ENCODE measurements around the gene PTPRN2. TPM values are rescaled to one million over a fixed set of nuclear protein-coding genes. Genes with fewer than 3 reads are reported as not detected.
"Not testable (repeated sequence)": the region's sequence is repeated elsewhere in the genome, so short reads cannot be mapped to it uniquely, and the experiment has no call there.

The PTPRN2 gene
- total RNA-seq, 2 experiments from 2014 or later: 0.70 TPM; not detected in 1

DNA sequence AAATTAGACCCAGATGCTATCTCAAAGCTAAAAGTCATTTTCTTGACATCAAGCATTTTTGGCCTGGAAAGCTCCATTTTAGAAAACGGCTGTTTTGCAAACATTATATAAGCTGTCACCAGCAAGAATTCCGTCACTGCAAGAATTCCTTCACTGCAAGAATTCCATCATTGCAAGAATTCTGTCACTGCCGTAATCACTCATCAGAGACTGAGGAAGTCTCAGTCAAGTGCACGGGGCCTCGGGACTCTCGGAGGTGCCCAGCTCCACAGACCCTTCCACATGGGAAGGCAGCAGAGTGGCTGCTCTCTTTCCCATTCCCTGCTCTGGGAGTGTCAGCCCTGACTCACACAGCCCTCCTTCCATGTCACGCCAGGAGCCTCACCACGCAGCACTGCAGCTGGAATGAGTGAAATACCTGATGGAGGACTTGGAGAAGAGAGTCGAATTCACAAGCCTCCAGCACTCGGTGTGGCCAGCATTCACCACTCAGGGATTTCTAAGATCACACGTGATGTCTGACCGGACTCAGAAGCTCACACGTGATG, 168.3 kb downstream of the PTPRN2 start:
- Histone ChIP-seq H3K4me2 (ENCODE audit: low read length) (no peak overlapping the region), H3K4me1 (ENCODE audit: insufficient read depth, low read length, poor library complexity, severe bottlenecking) (no peaks in the 10 kb centered on the region), H3K36me3 (ENCODE audit: insufficient read depth, low read length) (no peaks in the 10 kb centered on the region), H2AFZ (ENCODE audit: low read length) (no peak overlapping the region), H3K9me2 (ENCODE audit: insufficient read depth, low read length) (no peaks in the 10 kb centered on the region), H4K20me1 (ENCODE audit: insufficient read depth, low read length) (no peaks in the 10 kb centered on the region), H3K79me2 (ENCODE audit: insufficient read depth, low read depth, low read length) (no peaks in the 10 kb centered on the region), H3K4me3 (ENCODE audit: low read depth, low read length, poor library complexity, severe bottlenecking) (no peak overlapping the region), H3K27ac (ENCODE audit: low read depth, low read length, poor library complexity, severe bottlenecking) (no peak overlapping the region), H3K9me3 (ENCODE audit: low read length) (no peaks in the 10 kb centered on the region)
- POLR2A ChIA-PET: interaction anchor here (0.6 kb wide), 1 partner anchor 1943 kb away, joined by 3 read pairs; no protein-coding TSS in a partner anchor
- BruUV-seq (replicated peaks): no TSS peak
- no peak for DNase-seq (ENCODE audit: low spot score)
- CTCF ChIA-PET (ENCODE audit: unreplicated experiment): no interaction called here
- no peak for TF ChIP-seq EZH2phosphoT487 (IDR thresholded peaks at IDR 0.05; ENCODE audit: borderline replicate concordance, low read depth, low read length)
- TF ChIP-seq, protein P1, sequence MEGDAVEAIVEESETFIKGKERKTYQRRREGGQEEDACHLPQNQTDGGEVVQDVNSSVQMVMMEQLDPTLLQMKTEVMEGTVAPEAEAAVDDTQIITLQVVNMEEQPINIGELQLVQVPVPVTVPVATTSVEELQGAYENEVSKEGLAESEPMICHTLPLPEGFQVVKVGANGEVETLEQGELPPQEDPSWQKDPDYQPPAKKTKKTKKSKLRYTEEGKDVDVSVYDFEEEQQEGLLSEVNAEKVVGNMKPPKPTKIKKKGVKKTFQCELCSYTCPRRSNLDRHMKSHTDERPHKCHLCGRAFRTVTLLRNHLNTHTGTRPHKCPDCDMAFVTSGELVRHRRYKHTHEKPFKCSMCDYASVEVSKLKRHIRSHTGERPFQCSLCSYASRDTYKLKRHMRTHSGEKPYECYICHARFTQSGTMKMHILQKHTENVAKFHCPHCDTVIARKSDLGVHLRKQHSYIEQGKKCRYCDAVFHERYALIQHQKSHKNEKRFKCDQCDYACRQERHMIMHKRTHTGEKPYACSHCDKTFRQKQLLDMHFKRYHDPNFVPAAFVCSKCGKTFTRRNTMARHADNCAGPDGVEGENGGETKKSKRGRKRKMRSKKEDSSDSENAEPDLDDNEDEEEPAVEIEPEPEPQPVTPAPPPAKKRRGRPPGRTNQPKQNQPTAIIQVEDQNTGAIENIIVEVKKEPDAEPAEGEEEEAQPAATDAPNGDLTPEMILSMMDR (conservative IDR thresholded peaks at IDR 0.05; ENCODE audit: low read length): no peak
- intact Hi-C loops (cut with micrococcal nuclease; ENCODE audit: unreplicated experiment): no loop called here

DNA sequence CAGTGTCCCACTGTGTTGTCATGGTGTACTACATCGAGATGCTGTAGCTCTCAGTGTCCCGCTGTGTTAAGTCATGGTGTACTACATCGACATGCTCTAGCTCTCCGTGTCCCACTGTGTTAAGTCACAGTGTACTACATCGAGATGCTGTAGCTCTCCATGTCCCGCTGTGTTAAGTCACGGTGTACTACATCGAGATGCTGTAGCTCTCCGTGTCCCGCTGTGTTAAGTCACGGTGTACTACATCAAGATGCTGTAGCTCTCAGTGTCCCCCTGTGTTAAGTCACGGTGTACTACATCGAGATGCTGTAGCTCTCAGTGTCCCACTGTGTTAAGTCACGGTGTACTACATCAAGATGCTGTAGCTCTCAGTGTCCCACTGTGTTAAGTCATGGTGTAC, 169.2 kb downstream of the PTPRN2 start:
- H3K4me2 ChIP-seq (ENCODE audit: low read length); H3K27ac ChIP-seq (ENCODE audit: low read depth, low read length, poor library complexity, severe bottlenecking); H3K9me2 ChIP-seq (ENCODE audit: insufficient read depth, low read length); H3K9me3 ChIP-seq (ENCODE audit: low read length); H3K36me3 ChIP-seq (ENCODE audit: insufficient read depth, low read length); H3K79me2 ChIP-seq (ENCODE audit: insufficient read depth, low read depth, low read length); CTCF ChIA-PET (ENCODE audit: unreplicated experiment); H2AFZ ChIP-seq (ENCODE audit: low read length); H3K4me1 ChIP-seq (ENCODE audit: insufficient read depth, low read length, poor library complexity, severe bottlenecking); DNase-seq (ENCODE audit: low spot score); BruUV-seq (replicated peaks); H4K20me1 ChIP-seq (ENCODE audit: insufficient read depth, low read length); H3K4me3 ChIP-seq (ENCODE audit: low read depth, low read length, poor library complexity, severe bottlenecking); intact Hi-C loops (cut with micrococcal nuclease; ENCODE audit: unreplicated experiment); POLR2A ChIA-PET: not testable (repeated sequence)

DNA sequence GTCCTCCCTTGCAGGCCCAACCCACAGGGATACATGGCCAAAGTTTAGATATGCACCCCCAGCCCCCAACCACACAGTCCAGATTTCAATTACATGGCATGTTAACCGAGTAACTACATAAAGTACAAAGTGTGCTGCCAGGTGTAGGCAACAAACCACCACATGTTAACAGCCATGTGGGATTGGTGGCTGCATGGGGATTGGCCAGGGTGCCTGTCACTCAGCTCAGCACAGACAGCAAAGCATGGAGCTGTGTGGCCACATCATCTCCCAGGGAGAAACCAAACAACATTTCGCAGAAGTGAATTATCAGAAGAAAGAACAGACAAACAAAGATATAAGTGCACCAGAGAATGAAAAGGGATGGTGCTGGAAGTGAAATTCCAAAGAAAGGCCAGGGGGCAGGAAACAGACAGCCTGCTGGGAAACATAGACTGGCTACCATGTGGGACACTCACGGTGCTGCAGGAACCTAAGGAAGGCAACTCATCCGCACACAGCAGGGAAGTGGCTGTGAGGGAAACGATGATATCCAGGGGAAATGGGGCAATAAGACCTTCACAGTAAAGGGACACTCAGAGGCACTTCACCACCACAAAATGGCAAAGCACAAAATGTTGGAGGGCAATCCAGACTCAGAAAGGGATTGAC, 171.2 kb downstream of the PTPRN2 start:
- Histone ChIP-seq H3K27ac (ENCODE audit: low read depth, low read length, poor library complexity, severe bottlenecking) (no peak overlapping the region), H3K9me2 (ENCODE audit: insufficient read depth, low read length) (no peaks in the 10 kb centered on the region), H3K4me1 (ENCODE audit: insufficient read depth, low read length, poor library complexity, severe bottlenecking) (no peaks in the 10 kb centered on the region), H3K4me2 (ENCODE audit: low read length) (no peak overlapping the region), H3K4me3 (ENCODE audit: low read depth, low read length, poor library complexity, severe bottlenecking) (no peak overlapping the region), H4K20me1 (ENCODE audit: insufficient read depth, low read length) (no peaks in the 10 kb centered on the region), H3K79me2 (ENCODE audit: insufficient read depth, low read depth, low read length) (no peaks in the 10 kb centered on the region), H3K9me3 (ENCODE audit: low read length) (no peaks in the 10 kb centered on the region), H2AFZ (ENCODE audit: low read length) (no peak overlapping the region), H3K36me3 (ENCODE audit: insufficient read depth, low read length) (no peaks in the 10 kb centered on the region)
- DNase-seq (ENCODE audit: low spot score): no peak
- intact Hi-C loops (cut with micrococcal nuclease; ENCODE audit: unreplicated experiment): no loop called here
- no TSS peak for BruUV-seq (replicated peaks)
- ChIA-PET POLR2A (no interaction called here), CTCF (ENCODE audit: unreplicated experiment) (no interaction called here)
- TF ChIP-seq EZH2phosphoT487 (IDR thresholded peaks at IDR 0.05; ENCODE audit: borderline replicate concordance, low read depth, low read length): no peak
- TF ChIP-seq, protein P1 (conservative IDR thresholded peaks at IDR 0.05; ENCODE audit: low read length): no peak

Data from OCI-LY7 (cell line).